NCI-H2029 treated with DMSO at 0.1 percent for 48 hours (cell line): ENCODE results near the gene NNMT.

Source experiments
- DNase-seq: peaks from one replicate; lab custom pipeline; 2025; lab: John Stamatoyannopoulos, UW

Gene NNMT

GRCh38 chr11:114295676-114296604 lies at the start of gene NNMT:
Gene NNMT, plus strand, starts transcription at chr11:114296399. Its CDS starts 158 bp downstream, at chr11:114296557.
- no peak for DNase-seq

GRCh38 chr11:114247070-114247789 lies 49.0 kb upstream of the NNMT start:
- no peak for DNase-seq

GRCh38 chr11:114250180-114250579 lies 46.0 kb upstream of the NNMT start:
- DNase-seq = no peak

- DNase-seq = no peak
Observed at GRCh38 chr11:114250993-114251814, 45.0 kb upstream of the NNMT start.

- no peak for DNase-seq
Observed at GRCh38 chr11:114251815-114252337, 44.3 kb upstream of the NNMT start.

- no peak for DNase-seq
Observed at GRCh38 chr11:114252767-114253166, 43.4 kb upstream of the NNMT start.

GRCh38 chr11:114253771-114254170 lies 42.4 kb upstream of the NNMT start:
- DNase-seq = no peak

- DNase-seq = no peak
Observed at GRCh38 chr11:114254571-114255146, 41.5 kb upstream of the NNMT start.

GRCh38 chr11:114255289-114255688 lies 40.9 kb upstream of the NNMT start:
- no peak for DNase-seq

GRCh38 chr11:114256176-114256966 lies 39.8 kb upstream of the NNMT start:
- no peak for DNase-seq

- no peak for DNase-seq
Observed at GRCh38 chr11:114256967-114257286, 39.3 kb upstream of the NNMT start.

GRCh38 chr11:114257621-114258558 lies 38.3 kb upstream of the NNMT start:
- DNase-seq = no peak

- no peak for DNase-seq
Observed at GRCh38 chr11:114258696-114259095, 37.5 kb upstream of the NNMT start.

GRCh38 chr11:114259124-114259526 lies 37.1 kb upstream of the NNMT start:
- peak; percentile 5 for DNase-seq

GRCh38 chr11:114259551-114259983 lies 36.6 kb upstream of the NNMT start:
- no peak for DNase-seq

- DNase-seq = no peak
Observed at GRCh38 chr11:114260077-114260476, 36.1 kb upstream of the NNMT start.

- DNase-seq = no peak
Observed at GRCh38 chr11:114260483-114260882, 35.7 kb upstream of the NNMT start.

- no peak for DNase-seq
Observed at GRCh38 chr11:114261791-114262190, 34.4 kb upstream of the NNMT start.

GRCh38 chr11:114262681-114263512 lies 33.3 kb upstream of the NNMT start:
- DNase-seq = no peak
